HG02571 (cell line): ENCODE data around the gene CCNL1.

Experiments used
- ATAC-seq: cut with Tn5 transposase; IDR thresholded peaks from one replicate; pipeline ENCODE4 v1.9.1; 2021; ENCODE audit warnings: mild to moderate bottlenecking, moderate library complexity; ENCODE audit not compliant: unreplicated experiment

CCNL1 gene

DNA sequence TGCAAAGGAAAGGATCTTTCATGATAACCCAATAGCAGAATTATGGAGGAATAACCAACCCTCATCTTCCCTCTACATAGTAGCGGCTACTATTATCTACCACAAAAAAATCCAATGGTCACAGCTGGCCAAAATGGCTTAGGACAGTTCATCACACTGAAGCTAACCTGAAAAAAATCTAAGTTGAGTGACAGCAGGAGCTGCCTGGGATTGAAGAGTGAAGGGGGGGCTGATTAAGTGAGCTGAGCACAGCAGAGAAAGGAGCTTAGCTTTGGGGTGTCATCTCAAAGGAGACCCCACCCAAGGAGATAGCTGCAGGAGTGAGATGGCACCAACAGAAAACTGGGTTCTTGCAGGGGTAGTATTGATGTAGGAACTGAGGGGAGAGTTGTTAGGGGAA lies 33.6 kb downstream of the CCNL1 start:
- ATAC-seq: no peak

GRCh38 chr3:157125101-157125500 lies 34.8 kb downstream of the CCNL1 start:
- ATAC-seq: no peak

- ATAC-seq: no peak
Measured at GRCh38 chr3:157123621-157124020, 36.3 kb downstream of the CCNL1 start.

DNA sequence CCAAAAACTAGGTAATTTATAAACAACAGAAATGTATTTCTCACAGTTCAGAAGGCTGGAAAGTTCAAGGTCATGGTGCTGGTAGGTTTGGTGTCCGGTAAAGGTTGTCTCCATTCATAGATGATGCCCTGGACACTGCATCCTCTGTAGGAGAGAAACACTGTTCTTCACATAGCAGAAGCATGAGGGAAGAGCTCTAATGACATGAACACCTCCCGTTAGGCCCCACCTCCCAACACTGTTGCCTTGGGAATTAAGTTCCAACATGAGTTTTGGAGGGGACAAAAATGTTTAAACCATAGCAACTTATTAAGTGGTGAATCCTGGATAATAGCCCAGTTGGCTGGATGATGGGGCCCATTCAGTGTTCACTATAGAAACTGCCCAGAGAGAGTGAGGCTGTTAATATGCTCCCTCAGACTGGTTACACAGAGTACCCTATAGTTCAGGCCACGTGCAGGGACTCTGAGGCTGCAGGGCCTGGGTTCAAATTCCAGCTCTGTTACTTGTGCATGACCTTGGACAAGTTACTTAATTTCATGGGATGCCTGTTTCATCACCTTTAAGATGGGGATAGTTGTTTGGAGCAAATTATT lies 37.0 kb downstream of the CCNL1 start:
- ATAC-seq: no peak

DNA sequence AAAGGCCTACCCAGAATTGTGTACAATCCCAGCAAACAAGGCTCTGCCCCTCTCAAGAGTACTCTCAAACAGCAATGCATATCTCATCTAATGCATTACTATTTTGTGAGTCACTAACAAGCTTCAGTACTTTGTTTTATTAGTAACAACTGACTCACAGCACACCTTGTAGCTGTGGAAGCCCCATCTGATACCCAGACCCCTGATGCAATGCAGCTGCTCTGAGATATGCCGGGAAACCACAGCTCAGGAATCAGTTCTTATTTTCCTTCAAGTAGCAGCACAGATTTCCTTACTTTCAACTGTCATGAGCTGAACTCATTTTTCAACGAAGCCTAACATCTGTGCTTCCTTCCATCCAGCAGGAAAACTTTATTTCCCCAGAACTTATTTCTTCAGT lies 37.8 kb downstream of the CCNL1 start:
- ATAC-seq: no peak

- no peak for ATAC-seq
Measured at GRCh38 chr3:157121522-157121921, 38.4 kb downstream of the CCNL1 start.

GRCh38 chr3:157120071-157120892 lies 39.7 kb downstream of the CCNL1 start:
- no peak for ATAC-seq

- ATAC-seq: no peak
Measured at GRCh38 chr3:157119369-157119951, 40.5 kb downstream of the CCNL1 start.

DNA sequence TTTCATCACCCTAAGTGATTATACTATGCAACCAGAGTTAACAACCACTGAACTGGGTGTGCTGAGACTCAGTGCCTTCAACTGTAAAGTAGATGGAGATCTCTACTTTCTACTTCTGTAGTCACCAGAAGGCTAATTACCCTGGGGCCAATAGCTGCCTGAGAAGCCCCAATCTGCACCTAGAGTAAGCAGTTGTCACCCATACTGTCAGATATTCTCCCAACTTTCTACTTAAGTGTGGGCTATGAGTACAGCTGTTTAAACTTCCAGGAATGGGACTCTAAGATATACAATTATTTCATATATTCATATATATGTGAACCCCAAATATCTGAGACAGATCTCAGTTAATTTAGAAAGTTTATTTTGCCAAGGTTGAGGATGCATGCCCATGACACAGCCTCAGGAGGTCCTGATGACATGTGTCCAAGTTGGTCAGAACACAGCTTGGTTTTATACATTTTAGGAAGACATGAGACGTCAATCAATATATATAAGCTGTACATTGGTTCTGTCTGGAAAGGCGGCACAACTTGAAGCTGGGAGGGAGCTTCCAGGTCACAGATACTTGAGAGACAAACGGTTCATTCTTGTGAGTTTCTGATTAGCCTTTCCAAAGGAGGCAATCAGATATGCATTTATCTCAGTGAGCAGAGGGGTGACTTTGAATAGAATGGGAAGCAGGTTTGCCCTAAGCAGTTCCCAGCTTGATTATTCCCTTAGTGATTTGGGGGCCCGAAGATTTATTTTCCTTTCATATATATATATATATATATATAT lies 41.9 kb downstream of the CCNL1 start:
- ATAC-seq: no peak

GRCh38 chr3:157117206-157117605 lies 42.7 kb downstream of the CCNL1 start:
- ATAC-seq: no peak

- no peak for ATAC-seq
Measured at GRCh38 chr3:157116017-157116416, 43.9 kb downstream of the CCNL1 start.

DNA sequence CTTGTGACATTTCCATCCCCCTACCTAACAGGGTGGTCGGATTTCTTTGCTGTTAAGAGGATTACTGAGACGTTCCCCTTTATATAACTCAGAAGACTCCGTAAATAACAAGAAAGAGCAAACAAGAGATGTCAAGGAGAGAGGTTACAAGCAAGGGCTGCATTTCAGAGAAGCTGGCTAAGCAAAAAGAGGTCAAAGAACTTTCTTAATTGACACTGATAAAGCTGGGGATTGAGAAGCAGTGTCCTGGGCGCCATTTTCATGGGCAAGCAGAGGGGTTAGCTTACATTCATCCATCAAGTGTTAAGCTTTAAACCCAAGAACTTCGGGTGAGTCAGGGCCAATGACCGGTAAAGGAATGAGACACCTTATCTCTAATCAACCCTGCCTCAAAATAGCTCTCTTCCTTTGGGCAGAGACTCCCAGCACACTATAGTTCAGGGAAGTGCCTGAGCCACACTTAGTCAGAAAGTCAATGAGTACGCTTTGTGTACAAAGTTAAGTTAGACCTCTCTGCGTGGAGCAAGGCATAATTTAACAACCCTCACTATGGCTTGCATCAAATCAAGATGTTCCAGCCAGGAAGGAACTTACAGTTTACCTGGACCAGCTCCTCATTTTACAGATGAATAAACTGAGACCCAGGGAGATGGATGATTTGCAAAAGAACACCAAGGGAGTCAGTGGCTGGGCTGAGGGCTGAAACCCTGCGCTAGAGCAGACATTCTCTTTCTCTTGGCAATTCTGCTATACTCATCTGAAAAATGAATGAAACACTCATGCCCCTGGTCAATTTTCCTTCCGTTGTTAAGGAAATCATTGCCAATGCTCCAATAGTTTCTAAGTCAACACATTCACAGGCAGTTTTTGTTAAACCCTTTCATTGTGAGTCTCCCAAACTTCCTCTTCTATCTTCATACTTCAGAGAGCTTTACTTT lies 44.6 kb downstream of the CCNL1 start:
- ATAC-seq: no peak

DNA sequence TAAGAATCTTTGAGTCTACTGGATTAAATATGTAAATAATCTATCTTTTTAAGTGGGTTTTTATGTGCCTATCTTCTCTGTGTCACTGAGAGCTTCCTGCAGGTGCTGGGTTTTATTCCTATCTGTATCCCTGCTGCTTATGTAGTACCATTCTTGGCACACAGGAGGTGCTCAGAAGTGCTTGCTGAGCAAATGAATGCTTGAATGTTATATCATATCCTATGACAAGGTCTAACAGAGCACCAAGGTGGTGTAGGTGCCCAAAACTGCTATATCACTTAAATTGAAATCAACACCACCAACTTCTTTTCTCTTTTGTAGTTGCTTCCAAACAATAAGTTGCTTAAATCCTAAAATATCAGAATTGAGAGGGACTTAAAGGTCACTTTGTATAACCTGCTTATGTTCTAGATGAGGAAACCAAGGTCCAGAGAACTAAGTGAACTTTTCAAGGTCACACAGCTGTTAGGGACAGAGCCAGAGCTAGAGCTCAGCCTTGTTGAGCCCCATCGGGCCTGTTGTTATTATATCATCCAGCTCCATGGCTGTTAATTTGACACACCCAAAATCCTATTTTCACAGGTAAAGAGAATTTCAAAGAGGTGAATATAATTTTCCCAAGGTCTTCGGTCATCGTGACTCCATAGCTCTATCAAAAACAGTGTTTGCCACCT lies 46.0 kb downstream of the CCNL1 start:
- ATAC-seq: no peak

- ATAC-seq: no peak
Measured at GRCh38 chr3:157112536-157112935, 47.4 kb downstream of the CCNL1 start.

DNA sequence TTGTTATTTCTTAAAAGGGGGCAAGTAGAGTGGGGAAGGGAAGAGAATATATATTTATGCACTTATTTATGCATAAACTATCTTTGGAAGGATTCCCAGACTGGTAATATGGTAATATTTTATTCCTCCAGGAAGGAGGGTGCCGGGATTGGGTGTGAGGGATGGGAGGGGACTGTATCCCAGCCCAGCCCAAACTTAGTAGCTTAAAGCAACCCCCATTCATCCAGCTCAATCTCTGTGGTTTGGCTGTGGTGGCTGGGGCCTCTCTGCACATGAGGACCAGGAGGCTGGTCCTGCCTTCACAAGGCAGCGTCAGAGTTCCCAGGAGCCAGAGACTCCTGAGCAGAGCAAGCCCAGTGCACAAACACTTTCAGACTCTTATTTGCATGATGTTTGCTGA lies 48.4 kb downstream of the CCNL1 start:
- ATAC-seq: no peak

GRCh38 chr3:157110761-157111278 lies 49.1 kb downstream of the CCNL1 start:
- ATAC-seq: no peak

GRCh38 chr3:157109267-157110141 lies 50.4 kb downstream of the CCNL1 start:
- ATAC-seq: no peak

DNA sequence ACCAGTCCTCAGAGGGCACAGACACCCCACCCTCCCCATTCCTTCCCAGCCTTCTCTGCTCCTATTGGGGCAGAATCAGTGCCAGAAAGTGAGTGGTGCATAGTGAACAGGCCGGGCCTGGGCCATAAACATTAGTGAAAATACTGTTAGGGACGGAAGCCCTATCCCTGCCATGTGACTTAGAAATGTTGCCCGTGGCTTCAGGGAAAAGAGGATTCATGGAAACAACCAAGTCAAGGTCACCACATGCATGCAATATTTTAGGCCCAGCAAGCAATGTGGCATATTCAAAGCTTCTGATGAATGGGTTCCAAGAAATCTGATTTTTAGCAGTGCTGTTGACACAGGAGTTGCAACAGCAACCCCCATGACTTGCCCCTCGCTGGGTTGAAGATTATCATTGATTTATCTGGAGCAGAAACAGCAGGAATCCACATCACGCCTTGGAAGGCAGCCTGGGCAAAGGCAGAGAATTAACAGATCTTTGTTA lies 52.3 kb downstream of the CCNL1 start:
- no peak for ATAC-seq
